AG04449 (cell line): ENCODE measurements around the gene DHTKD1.

ENCODE experiments used
- CTCF ChIA-PET: fragments of 350-600 bp; formaldehyde crosslinking; extraction: SDS; loops from one replicate; lab custom pipeline; 2021; ENCODE audit warnings: antibody characterized with exemption; lab: Yijun Ruan, JAX
- POLR2A ChIA-PET: fragments of 400-600, 350-600 bp; formaldehyde crosslinking; extraction: SDS; loops from one replicate; lab custom pipeline; 2020; ENCODE audit warnings: antibody characterized with exemption, inconsistent platforms; lab: Yijun Ruan, JAX
- DNase-seq: peaks from one replicate; pipeline ENCODE4 v3.0.0-alpha.2; 2010; ENCODE audit warnings: low read depth, low spot score
- H3K4me3 ChIP-seq: 2 replicates; pipeline ENCODE4 v1.5.1; 2011; ENCODE audit warnings: low read depth, mild to moderate bottlenecking, control low read depth, low read length
- TF ChIP-seq, protein P1 (sequence below): IDR thresholded peaks from one replicate; pipeline ENCODE4 v1.5.1; 2011; ENCODE audit warnings: mild to moderate bottlenecking, moderate library complexity, low read length, control low read depth, inconsistent platforms; ENCODE audit not compliant: insufficient read depth; ENCODE audit errors: missing control alignments

DHTKD1 gene

DNA sequence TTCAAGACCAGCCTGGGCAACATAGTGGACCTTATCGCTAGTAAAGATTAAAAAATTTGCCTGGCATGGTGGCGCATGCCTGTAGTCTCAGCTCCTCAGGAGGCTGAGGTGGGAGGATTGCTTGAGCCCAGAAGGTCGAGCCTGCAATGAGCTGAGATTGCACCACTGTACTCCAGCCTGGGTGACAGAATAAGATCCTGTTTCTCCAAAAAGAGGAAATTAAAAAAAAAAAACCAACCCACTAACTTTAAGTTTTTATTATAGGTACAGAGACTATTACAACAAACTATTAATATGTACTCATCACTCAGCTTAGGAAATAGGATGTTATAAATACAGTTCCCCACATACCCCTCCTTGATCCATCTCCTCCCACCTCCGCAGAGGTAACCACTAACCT lies 30.2 kb downstream of the DHTKD1 start:
- TF ChIP-seq, protein P1, sequence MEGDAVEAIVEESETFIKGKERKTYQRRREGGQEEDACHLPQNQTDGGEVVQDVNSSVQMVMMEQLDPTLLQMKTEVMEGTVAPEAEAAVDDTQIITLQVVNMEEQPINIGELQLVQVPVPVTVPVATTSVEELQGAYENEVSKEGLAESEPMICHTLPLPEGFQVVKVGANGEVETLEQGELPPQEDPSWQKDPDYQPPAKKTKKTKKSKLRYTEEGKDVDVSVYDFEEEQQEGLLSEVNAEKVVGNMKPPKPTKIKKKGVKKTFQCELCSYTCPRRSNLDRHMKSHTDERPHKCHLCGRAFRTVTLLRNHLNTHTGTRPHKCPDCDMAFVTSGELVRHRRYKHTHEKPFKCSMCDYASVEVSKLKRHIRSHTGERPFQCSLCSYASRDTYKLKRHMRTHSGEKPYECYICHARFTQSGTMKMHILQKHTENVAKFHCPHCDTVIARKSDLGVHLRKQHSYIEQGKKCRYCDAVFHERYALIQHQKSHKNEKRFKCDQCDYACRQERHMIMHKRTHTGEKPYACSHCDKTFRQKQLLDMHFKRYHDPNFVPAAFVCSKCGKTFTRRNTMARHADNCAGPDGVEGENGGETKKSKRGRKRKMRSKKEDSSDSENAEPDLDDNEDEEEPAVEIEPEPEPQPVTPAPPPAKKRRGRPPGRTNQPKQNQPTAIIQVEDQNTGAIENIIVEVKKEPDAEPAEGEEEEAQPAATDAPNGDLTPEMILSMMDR: no peak
- no peak for DNase-seq
- CTCF ChIA-PET: interaction anchor here (2.5 kb wide), 1 partner anchor 112 kb away, joined by 8 read pairs; no protein-coding TSS in a partner anchor
- H3K4me3 ChIP-seq: no peak overlapping the region
- POLR2A ChIA-PET: no interaction called here

DNA sequence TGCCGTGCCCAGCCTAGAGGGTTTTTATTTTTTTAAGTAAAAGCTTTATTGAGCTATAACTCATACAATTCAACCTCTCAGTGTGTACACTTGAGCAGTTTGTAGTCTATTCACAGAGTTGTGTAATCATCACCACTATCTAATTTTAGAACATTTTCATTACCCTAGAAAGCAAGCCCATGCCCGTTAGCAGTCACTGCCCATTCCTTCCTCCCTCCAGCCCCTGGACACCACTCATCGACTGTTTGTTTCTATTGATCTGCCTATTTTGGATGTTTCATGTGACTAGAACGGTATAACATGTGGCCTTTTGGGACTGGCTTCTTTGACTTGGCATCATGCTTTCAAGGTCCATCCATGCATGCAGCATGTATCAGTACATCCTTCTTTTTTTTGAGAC lies 35.0 kb downstream of the DHTKD1 start:
- no peak overlapping the region for H3K4me3 ChIP-seq
- ChIA-PET CTCF (no interaction called here), POLR2A (no interaction called here)
- DNase-seq: no peak
- TF ChIP-seq, protein P1: no peak

DNA sequence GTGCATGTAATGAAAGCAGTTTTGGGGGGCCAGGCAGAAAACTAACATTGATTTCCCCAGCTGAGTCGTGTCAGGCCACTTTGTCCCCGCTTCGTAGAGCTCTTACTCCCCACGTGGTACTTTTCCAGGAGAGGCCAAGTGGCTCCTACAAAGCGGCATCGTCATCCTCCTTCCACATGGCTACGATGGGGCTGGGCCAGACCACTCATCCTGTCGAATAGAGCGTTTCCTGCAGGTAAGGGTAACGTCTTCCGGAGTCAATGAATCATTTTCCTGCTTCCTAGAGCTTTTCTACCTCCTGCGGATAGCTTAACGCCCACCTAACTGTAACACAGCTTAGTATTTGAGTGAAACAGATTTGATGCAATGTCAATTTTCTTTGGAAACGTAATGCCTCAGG lies 39.0 kb downstream of the DHTKD1 start:
- CTCF ChIA-PET: interaction anchor here (1.0 kb wide), 1 partner anchor 17 kb away, joined by 3 read pairs; no protein-coding TSS in a partner anchor
- DNase-seq: no peak
- no peak overlapping the region for H3K4me3 ChIP-seq
- TF ChIP-seq, protein P1: no peak
- POLR2A ChIA-PET: no interaction called here

DNA sequence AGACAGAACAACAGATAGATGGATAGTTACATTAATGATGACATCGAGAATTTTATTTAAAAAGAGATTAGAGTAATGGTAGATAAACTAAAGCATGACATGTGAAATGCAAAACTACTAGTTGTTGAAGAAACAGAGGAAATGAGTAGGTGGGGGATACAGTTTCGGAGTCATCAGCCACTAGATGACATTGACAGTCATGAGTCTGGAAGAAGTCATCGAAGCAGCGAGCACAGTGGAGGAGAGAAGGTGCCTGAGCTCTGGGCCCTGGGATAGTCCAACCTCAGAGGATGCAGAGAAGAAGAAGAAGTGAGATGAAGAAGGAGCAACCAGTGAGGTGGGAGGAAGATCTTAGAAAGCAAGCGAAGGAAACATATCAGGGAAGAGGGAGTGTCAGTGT lies 40.5 kb downstream of the DHTKD1 start:
- DNase-seq: no peak
- TF ChIP-seq, protein P1: no peak
- CTCF ChIA-PET: no interaction called here
- POLR2A ChIA-PET: no interaction called here
- H3K4me3 ChIP-seq: no peak overlapping the region

DNA sequence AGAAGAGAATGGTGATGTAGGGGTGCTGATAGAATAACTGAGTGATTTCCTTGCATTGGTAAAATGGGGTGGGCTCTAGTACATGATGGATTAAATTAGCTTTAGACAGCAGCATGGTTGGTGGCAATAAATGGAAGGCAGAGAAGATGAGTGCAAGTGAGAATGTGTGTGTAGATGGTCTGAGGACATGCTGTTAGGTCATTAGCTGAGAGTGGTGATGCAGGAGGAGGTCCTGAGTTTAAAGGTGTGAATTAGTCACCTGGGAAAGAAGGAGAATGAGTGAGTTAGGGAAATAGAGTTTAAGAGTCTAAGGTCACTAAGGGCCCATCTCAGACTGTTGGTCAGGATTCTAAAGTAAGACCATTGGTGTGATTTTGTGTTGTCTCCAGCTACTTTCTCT lies 42.8 kb downstream of the DHTKD1 start:
- TF ChIP-seq, protein P1: no peak
- CTCF ChIA-PET: no interaction called here
- no peak for DNase-seq
- POLR2A ChIA-PET: no interaction called here
- no peak overlapping the region for H3K4me3 ChIP-seq

DNA sequence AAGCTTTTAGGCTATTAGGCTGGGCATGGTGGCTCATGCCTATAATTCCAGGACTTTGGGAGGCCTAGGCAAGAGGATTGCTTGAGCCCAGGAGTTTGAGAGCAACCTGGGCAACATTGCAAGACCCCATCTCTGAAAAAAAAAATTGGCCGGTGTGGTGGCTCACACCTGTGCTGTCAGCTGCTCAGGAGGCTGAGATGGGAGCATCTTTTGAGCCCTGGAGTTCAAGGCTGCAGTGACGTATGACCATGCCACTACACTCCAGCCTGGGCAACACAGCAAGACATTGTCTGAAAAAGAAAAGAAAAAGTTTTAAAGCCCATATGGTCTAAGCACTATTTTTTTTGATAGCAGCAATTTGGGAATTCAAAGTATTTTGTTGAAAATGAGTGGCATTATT lies 44.9 kb downstream of the DHTKD1 start:
- ChIA-PET CTCF (no interaction called here), POLR2A (no interaction called here)
- TF ChIP-seq, protein P1: no peak
- H3K4me3 ChIP-seq: no peak overlapping the region
- DNase-seq: no peak
